Loucy (cell line): ENCODE results near the gene SHB.

ENCODE experiments used
- H2AFZ ChIP-seq: fragments of 200-600 bp; sonication (generic); 2 replicates; pipeline ENCODE4 v1.6.0; 2016; ENCODE audit warnings: antibody characterized with exemption, mild to moderate bottlenecking, low read length, moderate library complexity
- H3F3A ChIP-seq: fragments of 200-600 bp; 2 replicates; pipeline ENCODE4 v1.6.0; 2016; ENCODE audit warnings: antibody characterized with exemption, low read depth, mild to moderate bottlenecking
- H3K27me3 ChIP-seq: fragments of 200-600 bp; sonication (generic); 2 replicates; pipeline ENCODE4 v1.6.1; 2014; ENCODE audit warnings: low read length, mild to moderate bottlenecking; ENCODE audit not compliant: insufficient read depth, poor library complexity, severe bottlenecking
- H3K36me3 ChIP-seq: fragments of 200-600 bp; sonication (generic); 2 replicates; pipeline ENCODE4 v1.6.1; 2016; ENCODE audit warnings: low read length; ENCODE audit not compliant: insufficient read depth
- H3K4me1 ChIP-seq: fragments of 200-600 bp; sonication (generic); 2 replicates; pipeline ENCODE4 v1.5.1; 2014; ENCODE audit warnings: low read length, mild to moderate bottlenecking; ENCODE audit not compliant: insufficient read depth, poor library complexity, severe bottlenecking
- H3K4me2 ChIP-seq: fragments of 200-600 bp; sonication (generic); 2 replicates; pipeline ENCODE4 v1.6.0; 2014; ENCODE audit warnings: antibody characterized with exemption, low read length, low read depth, mild to moderate bottlenecking; ENCODE audit not compliant: poor library complexity, severe bottlenecking
- H3K4me3 ChIP-seq: fragments of 200-600 bp; sonication (generic); 2 replicates; pipeline ENCODE4 v1.5.1; 2014; ENCODE audit warnings: low read length, mild to moderate bottlenecking, mixed read lengths; ENCODE audit not compliant: poor library complexity, severe bottlenecking
- H3K79me2 ChIP-seq: fragments of 200-600 bp; sonication (generic); 2 replicates; pipeline ENCODE4 v1.6.1; 2014; ENCODE audit warnings: low read length; ENCODE audit not compliant: insufficient read depth
- H3K9ac ChIP-seq: fragments of 200-600 bp; sonication (generic); 2 replicates; pipeline ENCODE4 v1.6.0; 2014; ENCODE audit warnings: mild to moderate bottlenecking, low read depth, low read length, moderate library complexity; ENCODE audit not compliant: poor library complexity, severe bottlenecking
- H3K9me2 ChIP-seq: fragments of 200-600 bp; sonication (generic); replicated peaks from 2 replicates; pipeline ENCODE4 v1.6.1; 2016; ENCODE audit warnings: low read depth, low read length, mixed read lengths
- H3K9me3 ChIP-seq: fragments of 200-600 bp; sonication (generic); 2 replicates; pipeline ENCODE4 v1.6.1; 2014; ENCODE audit warnings: mild to moderate bottlenecking, antibody characterized with exemption, low read length, low read depth; ENCODE audit not compliant: insufficient read depth
- H4K20me1 ChIP-seq: fragments of 200-600 bp; sonication (generic); 2 replicates; pipeline ENCODE4 v1.6.0; 2014; ENCODE audit warnings: antibody characterized with exemption, low read length, mild to moderate bottlenecking; ENCODE audit not compliant: insufficient read depth, poor library complexity, severe bottlenecking
- CTCF ChIP-seq: fragments of 200-600 bp; sonication (generic); conservative IDR thresholded peaks from 2 replicates; pipeline ENCODE4 v1.5.1; 2014; ENCODE audit warnings: mild to moderate bottlenecking, antibody characterized with exemption, low read length
- EZH2phosphoT487 ChIP-seq: fragments of 200-600 bp; IDR thresholded peaks from 2 replicates; pipeline ENCODE4 v1.6.1; 2018; ENCODE audit warnings: antibody characterized with exemption, mild to moderate bottlenecking, moderate library complexity, borderline replicate concordance

SHB gene

GRCh38 chr9:37917801-37918664 is 151.0 kb downstream of the SHB start:
- H3K4me1 ChIP-seq, result no peaks in the 10 kb centered on the region
- no peaks in the 10 kb centered on the region for H3K36me3 ChIP-seq
- H3K4me3 ChIP-seq, result no peak overlapping the region
- H4K20me1 ChIP-seq, result no peaks in the 10 kb centered on the region
- H3K9me2 ChIP-seq, result no peaks in the 10 kb centered on the region
- no peak for TF ChIP-seq EZH2phosphoT487
- no peak for TF ChIP-seq CTCF
- H3K4me2 ChIP-seq, result no peak overlapping the region
- H2AFZ ChIP-seq, result no peak overlapping the region
- H3K79me2 ChIP-seq, result no peaks in the 10 kb centered on the region
- no peaks in the 10 kb centered on the region for H3F3A ChIP-seq
- no peak overlapping the region for H3K9ac ChIP-seq
- no peaks in the 10 kb centered on the region for H3K9me3 ChIP-seq
- H3K27me3 ChIP-seq, result no peaks in the 10 kb centered on the region

GRCh38 chr9:37917313-37917731 is 151.7 kb downstream of the SHB start:
- no peaks in the 10 kb centered on the region for H4K20me1 ChIP-seq
- no peak overlapping the region for H3K4me2 ChIP-seq
- no peak overlapping the region for H3K9ac ChIP-seq
- H3K4me3 ChIP-seq, result no peak overlapping the region
- no peaks in the 10 kb centered on the region for H3K79me2 ChIP-seq
- H3K4me1 ChIP-seq, result no peaks in the 10 kb centered on the region
- TF ChIP-seq EZH2phosphoT487 (no peak), CTCF (no peak)
- H3K9me2 ChIP-seq, result no peaks in the 10 kb centered on the region
- H3F3A ChIP-seq, result no peaks in the 10 kb centered on the region
- no peaks in the 10 kb centered on the region for H3K27me3 ChIP-seq
- no peaks in the 10 kb centered on the region for H3K9me3 ChIP-seq
- no peaks in the 10 kb centered on the region for H3K36me3 ChIP-seq
- H2AFZ ChIP-seq, result no peak overlapping the region

- Histone ChIP-seq H3K9me2 (no peaks in the 10 kb centered on the region), H3K4me1 (no peaks in the 10 kb centered on the region), H3K27me3 (no peaks in the 10 kb centered on the region), H4K20me1 (no peaks in the 10 kb centered on the region), H3K9me3 (no peaks in the 10 kb centered on the region), H3K9ac (no peak overlapping the region), H3K36me3 (no peaks in the 10 kb centered on the region), H2AFZ (no peak overlapping the region), H3K79me2 (no peaks in the 10 kb centered on the region), H3K4me3 (no peak overlapping the region), H3K4me2 (no peak overlapping the region), H3F3A (no peaks in the 10 kb centered on the region)
- TF ChIP-seq CTCF (no peak), EZH2phosphoT487 (no peak)
Observed at GRCh38 chr9:37916471-37917312, 152.3 kb downstream of the SHB start.
